Inflammatory macrophage (primary cell): ENCODE results near the gene RNF144A.

Source experiments
- DNase-seq, 2 donors: peaks; one replicate each; pipeline ENCODE4 v3.0.0-alpha.2; 2020 to 2022

Gene RNF144A

GRCh38 chr2:7009207-7009911 is 92.1 kb downstream of the RNF144A start:
- DNase-seq = no peak

DNA sequence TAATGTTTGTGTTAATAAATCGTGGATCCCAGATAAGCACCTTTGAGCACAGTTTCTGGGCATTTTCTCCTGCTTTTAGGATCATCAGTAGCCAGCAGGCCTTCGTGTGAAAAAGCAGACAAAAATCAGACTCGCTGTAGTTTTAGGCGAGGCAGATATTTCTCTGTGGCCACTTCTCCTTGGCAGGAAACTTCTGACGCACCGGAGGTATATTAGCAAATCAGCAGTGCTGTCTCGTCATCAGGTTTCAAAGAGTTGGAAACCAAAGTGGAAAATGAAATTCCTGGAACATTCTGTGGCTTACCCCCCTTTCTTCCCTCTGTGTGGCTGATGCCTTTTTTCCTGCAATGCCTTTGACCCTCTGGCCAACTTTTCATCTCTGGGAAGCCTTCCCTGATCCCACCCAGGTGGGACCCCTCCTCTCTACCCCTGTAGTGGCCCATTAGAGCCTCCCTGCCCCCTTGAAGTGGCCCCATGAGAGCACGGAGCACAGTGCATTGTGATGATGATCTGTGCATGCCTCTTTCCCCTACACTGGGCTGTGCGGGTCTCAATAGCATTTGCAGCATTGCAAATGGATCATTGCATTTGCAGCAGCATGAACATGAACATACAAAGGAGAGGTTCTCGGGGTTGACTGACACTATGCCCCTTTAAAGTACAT is 93.3 kb downstream of the RNF144A start:
- no peak for DNase-seq

GRCh38 chr2:7011356-7012083 is 94.3 kb downstream of the RNF144A start:
- no peak for DNase-seq

DNA sequence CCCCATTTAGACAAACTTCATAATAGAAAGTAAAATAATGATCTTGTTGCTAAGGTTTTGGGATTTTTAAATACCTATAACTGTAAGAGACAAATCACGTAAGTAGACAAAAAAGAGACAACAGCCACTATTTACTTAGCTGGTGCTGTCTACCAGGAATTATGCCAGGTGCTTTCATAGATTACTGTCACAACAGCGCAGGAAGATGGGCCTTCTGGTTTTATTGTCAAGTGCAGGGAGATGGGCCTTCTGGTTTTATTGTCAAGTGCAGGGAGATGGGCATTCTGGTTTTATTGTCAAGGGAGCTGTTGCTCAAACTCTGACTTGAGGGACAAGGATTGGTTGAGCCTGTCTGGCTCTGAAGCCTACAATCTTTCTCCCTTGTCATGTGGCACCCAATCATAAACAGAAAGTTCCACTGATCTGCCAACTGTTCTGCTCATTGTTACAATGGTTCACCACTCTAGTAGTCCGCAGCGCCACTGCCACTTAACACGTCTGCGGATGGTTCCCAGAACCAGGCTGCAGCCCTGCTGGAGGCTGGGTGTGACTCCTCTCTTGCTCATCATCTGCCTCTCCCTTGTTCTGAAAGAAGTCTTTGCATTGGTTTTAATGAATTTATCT is 95.0 kb downstream of the RNF144A start:
- no peak for DNase-seq

DNA sequence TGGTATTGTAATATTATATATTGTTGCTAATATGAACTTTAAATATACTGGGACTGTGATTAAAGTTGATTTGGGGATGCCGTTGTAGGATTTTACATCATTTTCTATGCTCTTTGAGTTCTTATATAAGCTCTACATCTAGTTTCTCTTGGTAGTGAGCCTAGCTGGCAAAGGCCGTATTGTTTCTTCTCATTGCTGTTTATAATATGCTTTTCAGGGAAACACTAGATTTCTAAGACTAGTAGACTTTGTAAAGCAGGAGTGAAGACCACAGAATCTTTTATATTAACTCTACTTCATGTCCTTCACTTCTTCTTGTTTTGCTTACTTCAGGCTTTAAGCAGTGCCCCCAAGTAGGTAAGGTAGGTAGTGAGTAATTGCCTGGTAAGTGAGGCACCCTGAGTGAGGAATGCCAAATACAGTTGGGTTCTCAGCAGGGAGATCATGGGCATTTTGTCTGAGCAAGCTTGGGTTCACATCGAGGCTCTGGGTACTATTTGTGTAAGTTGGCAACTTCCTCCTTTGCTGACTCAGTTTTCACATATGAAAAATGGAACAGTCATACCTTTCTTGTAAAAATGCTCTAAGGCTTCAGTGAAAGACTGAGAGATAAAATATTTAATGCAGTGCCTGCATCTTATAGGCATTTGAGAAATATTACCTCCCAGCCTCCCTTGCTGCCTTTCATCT is 96.4 kb downstream of the RNF144A start:
- no peak for DNase-seq

DNA sequence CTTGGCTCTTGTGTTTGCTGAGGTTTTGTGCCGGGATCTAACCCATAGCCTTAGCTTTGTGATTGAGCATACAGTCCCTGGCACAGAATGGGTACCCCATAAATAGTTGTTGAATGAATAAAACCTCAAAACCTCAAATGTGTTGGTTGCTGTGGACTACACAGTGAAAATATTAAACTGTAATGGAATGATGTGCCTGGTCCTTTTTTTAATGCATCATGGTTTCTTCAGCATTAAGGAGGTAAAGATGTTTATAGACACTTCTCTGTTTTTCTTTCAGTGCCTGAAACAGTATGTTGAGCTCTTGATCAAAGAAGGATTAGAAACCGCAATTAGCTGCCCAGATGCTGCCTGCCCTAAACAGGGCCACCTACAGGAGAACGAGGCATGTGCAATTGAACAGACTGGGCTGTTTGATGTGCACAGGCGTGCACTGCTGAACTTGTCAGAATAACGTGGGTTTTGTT is 97.0 kb downstream of the RNF144A start:
- DNase-seq = peak; percentile 29 to 56

DNA sequence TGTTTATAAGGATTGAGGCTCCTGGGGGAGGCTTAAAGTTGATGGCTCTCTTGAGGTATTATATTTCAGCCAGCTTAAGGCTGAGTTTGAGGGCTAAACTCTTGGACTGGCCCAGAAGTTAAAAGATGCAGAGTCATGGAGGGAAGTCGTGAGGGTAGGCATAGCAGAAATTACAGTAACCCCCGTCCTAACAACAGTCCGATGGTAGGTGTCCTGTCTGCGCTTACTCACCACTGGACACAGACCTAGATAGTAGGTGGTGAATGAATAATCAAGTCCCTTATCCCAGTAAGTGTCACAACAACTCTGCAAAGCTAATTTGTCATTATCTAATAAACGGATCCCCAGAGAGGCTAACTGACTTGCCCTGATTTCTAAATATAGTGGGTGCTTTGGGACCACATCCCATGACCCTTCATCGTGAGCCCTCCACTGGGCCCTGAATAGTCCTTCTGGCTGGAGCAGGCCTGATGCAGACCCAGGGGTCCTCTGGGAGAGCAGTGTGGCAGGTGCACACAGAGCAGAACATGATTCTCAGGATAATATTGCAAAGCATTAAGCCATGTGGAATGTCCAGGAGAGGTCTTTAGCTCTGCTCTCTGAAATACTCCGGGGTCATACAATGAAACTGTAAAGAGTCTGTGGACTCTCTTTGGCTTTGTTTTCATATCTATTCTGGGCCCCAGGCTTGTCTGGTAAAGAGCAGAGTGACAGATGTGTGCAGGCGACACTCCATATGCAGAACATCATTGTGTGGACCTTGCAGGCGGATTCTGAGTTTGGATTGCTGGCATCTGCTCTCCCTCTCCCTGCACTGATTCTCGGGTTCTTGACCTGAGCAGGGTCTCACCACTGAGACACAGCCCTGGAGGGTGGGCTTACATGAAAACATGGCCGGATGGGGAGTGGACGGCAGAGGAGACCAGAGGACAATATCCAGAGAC is 98.1 kb downstream of the RNF144A start:
- DNase-seq = peak; percentile 13 to 67

DNA sequence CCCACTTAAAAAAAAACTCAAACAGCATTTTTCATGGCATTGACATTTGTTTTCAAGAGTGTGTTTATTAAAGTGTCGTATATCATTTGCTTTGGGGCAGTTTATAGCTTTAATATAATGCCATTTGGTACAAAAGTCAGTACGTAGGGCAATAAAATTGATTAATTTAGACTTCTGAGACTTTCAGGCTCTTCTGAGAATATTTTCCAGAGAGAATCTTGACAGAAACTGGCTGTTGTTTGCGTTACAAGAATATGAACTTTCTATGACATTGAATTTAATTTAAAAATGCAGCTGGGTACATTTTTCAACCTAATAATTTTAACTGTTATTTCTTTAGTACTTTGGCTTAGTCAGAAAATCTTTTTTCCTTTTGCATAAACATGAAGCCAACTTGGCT is 98.9 kb downstream of the RNF144A start:
- DNase-seq = no peak

GRCh38 chr2:7016601-7017211 is 99.5 kb downstream of the RNF144A start:
- DNase-seq = no peak

DNA sequence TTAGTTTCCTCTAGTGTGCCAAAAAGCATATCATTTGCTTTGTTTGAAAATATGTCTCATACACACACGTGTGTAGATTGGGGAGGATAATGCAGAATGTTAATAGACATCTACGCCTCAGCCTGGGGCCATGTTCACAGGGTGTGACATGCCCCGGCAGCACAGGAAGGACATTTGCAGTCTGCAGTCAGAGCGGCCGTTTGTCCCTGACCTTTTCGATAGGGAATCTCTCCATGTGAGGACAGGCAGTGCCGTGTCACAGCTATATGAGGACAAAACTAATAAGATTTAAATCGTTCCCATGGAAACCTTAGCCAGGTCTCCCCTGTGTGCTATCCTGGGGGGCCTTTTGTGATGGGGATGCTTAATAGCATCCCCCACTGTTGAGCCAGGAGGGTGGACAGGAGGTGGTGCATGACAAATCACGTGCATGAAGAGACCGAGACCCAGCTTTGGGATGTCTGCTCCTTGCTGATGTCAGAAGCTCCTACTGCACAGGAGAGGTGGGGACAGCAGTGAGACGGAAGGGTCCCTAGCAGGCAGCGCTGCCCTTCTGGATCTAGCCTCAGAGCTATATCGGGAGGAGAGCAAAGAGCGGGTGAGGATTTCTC is 100.6 kb downstream of the RNF144A start:
- DNase-seq = no peak

- no peak for DNase-seq
These were observed 101.1 kb downstream of the RNF144A start for GRCh38 chr2:7018282-7018701.

DNA sequence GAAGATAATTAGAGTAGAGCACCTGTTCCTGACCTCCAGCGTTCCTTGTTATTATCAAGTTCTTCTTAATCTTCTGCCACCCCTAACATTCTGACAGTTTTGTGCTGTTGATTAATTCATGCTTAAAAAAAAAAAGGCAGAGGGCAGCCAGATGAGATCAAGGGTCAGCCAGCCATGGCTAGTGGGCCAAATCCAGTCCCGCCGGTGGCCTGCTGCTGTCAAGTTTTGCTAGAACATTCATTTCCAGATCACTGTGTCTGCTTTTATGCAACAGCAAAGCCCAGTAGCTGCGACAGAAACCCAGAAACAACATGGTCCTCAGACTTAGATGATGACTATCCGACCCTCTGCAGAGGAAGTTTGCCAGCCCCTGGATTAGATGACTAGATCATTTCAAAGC is 101.6 kb downstream of the RNF144A start:
- DNase-seq = no peak

GRCh38 chr2:7019191-7019590 is 102.0 kb downstream of the RNF144A start:
- DNase-seq = no peak

- DNase-seq = no peak
These were observed 102.8 kb downstream of the RNF144A start for GRCh38 chr2:7020059-7020458.

DNA sequence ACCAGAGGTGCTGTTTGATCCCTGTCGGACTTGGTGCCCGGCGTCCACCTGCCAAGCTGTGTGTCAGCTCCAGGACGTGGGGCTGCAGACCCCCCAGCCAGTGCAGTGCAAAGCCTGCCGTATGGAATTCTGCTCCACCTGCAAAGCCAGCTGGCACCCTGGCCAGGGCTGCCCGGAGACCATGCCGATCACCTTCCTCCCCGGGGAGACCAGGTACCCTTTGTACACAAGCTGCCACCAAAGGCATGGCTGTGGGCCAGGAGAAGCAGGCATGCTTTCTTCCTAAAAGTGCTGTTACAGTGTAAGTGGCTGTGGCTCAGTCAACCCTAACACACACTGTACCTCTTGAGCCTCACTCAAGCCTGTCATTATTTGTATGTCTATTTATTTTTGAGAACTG is 103.3 kb downstream of the RNF144A start:
- no peak for DNase-seq

GRCh38 chr2:7020939-7021470 is 103.8 kb downstream of the RNF144A start:
- DNase-seq = no peak

DNA sequence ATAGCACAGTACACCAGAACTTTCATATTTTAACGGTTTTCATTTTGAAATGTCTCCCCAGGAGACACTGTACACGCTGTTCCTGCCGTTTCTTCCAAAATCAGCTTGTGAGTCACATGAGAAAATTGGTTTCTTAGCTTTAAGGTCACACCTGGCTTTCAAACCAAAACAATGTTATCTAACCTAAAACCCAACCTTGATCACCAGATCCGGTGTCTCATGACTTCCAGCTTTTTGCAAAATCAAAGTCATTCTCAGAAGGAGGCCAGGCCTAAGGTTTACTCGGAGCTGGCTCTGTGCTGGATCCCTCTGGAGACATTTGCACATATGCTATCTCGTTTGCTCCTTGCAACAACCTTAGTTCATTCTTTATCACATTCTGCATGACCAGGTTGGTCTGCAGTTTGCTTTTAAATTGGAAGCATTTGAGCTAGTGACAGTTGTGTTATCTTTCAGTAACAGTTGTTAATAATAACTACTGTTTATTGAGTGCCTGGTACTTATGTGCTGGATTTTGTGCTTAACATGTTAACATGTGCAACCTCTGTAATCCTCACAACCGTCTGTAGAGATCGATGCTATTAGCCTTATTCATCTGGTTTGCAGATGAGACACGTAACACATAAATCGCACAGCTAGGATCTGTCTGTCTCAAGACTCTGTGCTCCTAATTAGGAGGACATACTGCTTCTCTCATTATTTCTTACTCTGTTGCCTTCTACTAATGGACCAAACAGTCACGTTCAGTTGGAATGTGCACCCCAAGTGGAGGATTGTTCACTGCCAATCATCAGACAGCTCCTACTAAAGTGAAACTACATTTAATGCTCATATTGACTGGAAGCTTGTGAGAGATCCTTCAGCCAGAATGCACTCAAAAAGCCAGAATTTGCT is 105.5 kb downstream of the RNF144A start:
- no peak for DNase-seq

GRCh38 chr2:7023542-7023941 is 106.3 kb downstream of the RNF144A start:
- no peak for DNase-seq

DNA sequence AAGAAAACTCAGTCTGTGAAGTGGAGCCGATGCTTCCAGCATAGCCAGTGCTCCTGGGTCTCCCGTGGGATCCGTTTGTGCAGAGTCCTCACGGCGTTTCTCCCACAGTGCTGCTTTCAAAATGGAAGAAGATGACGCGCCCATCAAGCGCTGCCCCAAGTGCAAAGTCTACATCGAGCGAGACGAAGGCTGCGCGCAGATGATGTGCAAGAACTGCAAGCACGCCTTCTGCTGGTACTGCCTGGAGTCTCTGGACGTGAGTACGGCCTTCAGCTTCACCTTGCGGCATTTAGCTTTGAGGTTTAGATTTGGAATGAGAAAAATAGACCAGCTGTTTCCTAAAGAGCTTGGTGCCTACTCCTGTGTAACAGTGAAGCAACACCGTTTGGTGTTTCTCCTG is 107.0 kb downstream of the RNF144A start:
- no peak for DNase-seq
